Dermis blood vessel endothelial cell (primary cell): ENCODE data around the gene CNTNAP2. TPM values are rescaled to one million over a fixed set of nuclear protein-coding genes. Genes with fewer than 3 reads are reported as not detected.

ENCODE experiments used
- DNase-seq: peaks from one replicate; pipeline ENCODE4 v3.0.0; 2010
- total RNA-seq: library from RNA; depleted of rRNA; stranded (reverse); fragments of >200 nt; gene quantifications from 2 replicates; pipeline ENCODE4 v1.2.3, GENCODE V29; 2014

CNTNAP2 gene
- total RNA-seq, 1 donor from 2014 or later, result not detected

- no peak for DNase-seq
These were observed 2056.3 kb downstream of the CNTNAP2 start for GRCh38 chr7:148172920-148173319.

- no peak for DNase-seq
These were observed 2056.8 kb downstream of the CNTNAP2 start for GRCh38 chr7:148173369-148173768.

GRCh38 chr7:148174376-148174775 lies 2057.8 kb downstream of the CNTNAP2 start:
- no peak for DNase-seq

- no peak for DNase-seq
These were observed 2058.9 kb downstream of the CNTNAP2 start for GRCh38 chr7:148175512-148175911.

- no peak for DNase-seq
These were observed 2061.4 kb downstream of the CNTNAP2 start for GRCh38 chr7:148177972-148178371.

- no peak for DNase-seq
These were observed 2063.5 kb downstream of the CNTNAP2 start for GRCh38 chr7:148180075-148180474.

- no peak for DNase-seq
These were observed 2065.7 kb downstream of the CNTNAP2 start for GRCh38 chr7:148182264-148182663.

GRCh38 chr7:148185041-148185440 lies 2068.4 kb downstream of the CNTNAP2 start:
- DNase-seq, result no peak

GRCh38 chr7:148187471-148187870 lies 2070.9 kb downstream of the CNTNAP2 start:
- no peak for DNase-seq

GRCh38 chr7:148191391-148192065 lies 2074.9 kb downstream of the CNTNAP2 start:
- no peak for DNase-seq

GRCh38 chr7:148192491-148192890 lies 2075.9 kb downstream of the CNTNAP2 start:
- no peak for DNase-seq

- DNase-seq, result no peak
These were observed 2085.4 kb downstream of the CNTNAP2 start for GRCh38 chr7:148201992-148202391.

- no peak for DNase-seq
These were observed 2088.2 kb downstream of the CNTNAP2 start for GRCh38 chr7:148204639-148205304.

GRCh38 chr7:148209643-148210190 lies 2093.1 kb downstream of the CNTNAP2 start:
- DNase-seq, result no peak

- no peak for DNase-seq
These were observed 2094.3 kb downstream of the CNTNAP2 start for GRCh38 chr7:148210804-148211325.

GRCh38 chr7:148211740-148212151 lies 2095.1 kb downstream of the CNTNAP2 start:
- DNase-seq, result no peak

GRCh38 chr7:148212731-148213130 lies 2096.1 kb downstream of the CNTNAP2 start:
- DNase-seq, result no peak

- DNase-seq, result no peak
These were observed 2097.5 kb downstream of the CNTNAP2 start for GRCh38 chr7:148214101-148214500.

- no peak for DNase-seq
These were observed 2102.0 kb downstream of the CNTNAP2 start for GRCh38 chr7:148218603-148219002.

- no peak for DNase-seq
These were observed 2106.1 kb downstream of the CNTNAP2 start for GRCh38 chr7:148222721-148223120.

- DNase-seq, result no peak
These were observed 2106.6 kb downstream of the CNTNAP2 start for GRCh38 chr7:148223160-148223559.

- no peak for DNase-seq
These were observed 2107.1 kb downstream of the CNTNAP2 start for GRCh38 chr7:148223738-148224137.

- no peak for DNase-seq
These were observed 2113.7 kb downstream of the CNTNAP2 start for GRCh38 chr7:148230296-148230695.

- no peak for DNase-seq
These were observed 2114.3 kb downstream of the CNTNAP2 start for GRCh38 chr7:148230883-148231282.
